CD14-positive monocyte (primary cell): ENCODE data around the gene RBM42. TPM values are rescaled to one million over a fixed set of nuclear protein-coding genes. Genes with fewer than 3 reads are reported as not detected.

Source experiments
- DNase-seq, 3 donors: peaks; one replicate each; pipeline ENCODE4 v3.0.0-alpha.2; 2011 to 2022
- H2AFZ ChIP-seq: 2 replicates; pipeline ENCODE4 v1.6.0; 2012; ENCODE audit warnings: mild to moderate bottlenecking, low read depth, low read length, inconsistent platforms; ENCODE audit not compliant: insufficient read depth, poor library complexity, severe bottlenecking
- H3K27ac ChIP-seq, 2 donors: 1 replicate in 1 of 2; 2 replicates in 1 of 2; pipeline ENCODE4 v1.5.1; 2012 to 2013; ENCODE audit warnings: low read length in 2 of 2, control low read depth in 1 of 2, inconsistent platforms in 1 of 2, low read depth in 1 of 2, mild to moderate bottlenecking in 1 of 2
- H3K27me3 ChIP-seq, 2 donors: one replicate each; pipeline versions ENCODE4 v1.6.0 to v1.6.1; 2011 to 2013; ENCODE audit warnings: low read length in 2 of 2; ENCODE audit not compliant: control insufficient read depth in 2 of 2, insufficient read depth in 2 of 2
- H3K36me3 ChIP-seq, 2 donors: replicated peaks in 1 of 2; 1 replicate in 1 of 2; 2 replicates in 1 of 2; pipeline versions ENCODE4 v1.5.1 to v1.6.1; 2012 to 2013; ENCODE audit warnings: low read length in 2 of 2, control low read depth in 1 of 2, inconsistent platforms in 1 of 2, mild to moderate bottlenecking in 1 of 2; ENCODE audit not compliant: insufficient read depth in 2 of 2, control insufficient read depth in 1 of 2
- H3K4me1 ChIP-seq, 2 donors: 1 replicate in 1 of 2; 2 replicates in 1 of 2; pipeline versions ENCODE4 v1.5.1 to v1.6.1; 2012 to 2013; ENCODE audit warnings: low read length in 2 of 2, control low read depth in 1 of 2, inconsistent platforms in 1 of 2, mild to moderate bottlenecking in 1 of 2, moderate library complexity in 1 of 2; ENCODE audit not compliant: insufficient read depth in 2 of 2, control insufficient read depth in 1 of 2
- H3K4me2 ChIP-seq: replicated peaks from 2 replicates; pipeline ENCODE3; 2012; ENCODE audit warnings: low read length, moderate library complexity, mild to moderate bottlenecking; ENCODE audit not compliant: poor library complexity, severe bottlenecking; ENCODE audit errors: extremely low read depth
- H3K4me3 ChIP-seq, 3 experiments: fragments of 200-600 bp in 1 of 3; sonication (generic) in 1 of 3; replicated peaks in 1 of 3; 1 replicate in 2 of 3; 2 replicates in 1 of 3; pipeline ENCODE4 v1.5.1; 2011 to 2013; ENCODE audit warnings: low read length in 3 of 3, mild to moderate bottlenecking in 3 of 3, control low read depth in 2 of 3, low read depth in 2 of 3, inconsistent platforms in 1 of 3, moderate library complexity in 1 of 3
- H3K79me2 ChIP-seq: 2 replicates; pipeline ENCODE4 v1.6.0; 2012; ENCODE audit warnings: mild to moderate bottlenecking, control low read depth, inconsistent platforms, low read length, moderate library complexity; ENCODE audit not compliant: insufficient read depth
- H3K9ac ChIP-seq: 2 replicates; pipeline ENCODE4 v1.6.0; 2017; ENCODE audit warnings: low read length, mild to moderate bottlenecking; ENCODE audit not compliant: insufficient read depth, poor library complexity, severe bottlenecking
- H3K9me3 ChIP-seq, 2 donors: replicated peaks in 1 of 2; 1 replicate in 1 of 2; 2 replicates in 1 of 2; pipeline versions ENCODE4 v1.5.1 to v1.6.1; 2012 to 2013; ENCODE audit warnings: low read length in 2 of 2, control low read depth in 1 of 2; ENCODE audit not compliant: control insufficient read depth in 1 of 2, insufficient read depth in 1 of 2
- H4K20me1 ChIP-seq: 2 replicates; pipeline ENCODE4 v1.6.0; 2012; ENCODE audit warnings: mild to moderate bottlenecking, low read length, control low read depth, moderate library complexity; ENCODE audit not compliant: insufficient read depth
- H3K27ac Mint-ChIP-seq, 7 donors: one replicate each; pipeline ENCODE4 v1.8.0; 2020; ENCODE audit warnings: mild to moderate bottlenecking in 7 of 7, mixed read lengths in 7 of 7, moderate library complexity in 6 of 7, inconsistent platforms in 2 of 7
- H3K27me3 Mint-ChIP-seq, 3 donors: one replicate each; pipeline ENCODE4 v1.8.0; 2021 to 2022; ENCODE audit warnings: low read depth in 3 of 3, mild to moderate bottlenecking in 3 of 3, mixed read lengths in 3 of 3, moderate library complexity in 3 of 3, inconsistent platforms in 1 of 3
- H3K36me3 Mint-ChIP-seq, 2 donors: one replicate each; pipeline ENCODE4 v1.8.0; 2020; ENCODE audit warnings: mixed read lengths in 2 of 2, inconsistent platforms in 1 of 2, mild to moderate bottlenecking in 1 of 2
- H3K4me1 Mint-ChIP-seq: one replicate; pipeline ENCODE4 v1.8.0; 2020; ENCODE audit warnings: mild to moderate bottlenecking, mixed read lengths
- H3K4me3 Mint-ChIP-seq, 2 donors: one replicate each; pipeline ENCODE4 v1.8.0; 2020; ENCODE audit warnings: mild to moderate bottlenecking in 2 of 2, mixed read lengths in 2 of 2, moderate library complexity in 1 of 2
- H3K9me3 Mint-ChIP-seq, 7 donors: one replicate each; pipeline ENCODE4 v1.8.0; 2020 to 2022; ENCODE audit warnings: mixed read lengths in 7 of 7, mild to moderate bottlenecking in 6 of 7, moderate library complexity in 6 of 7, inconsistent platforms in 2 of 7
- CTCF ChIP-seq: fragments of 200-600 bp; IDR thresholded peaks from one replicate; pipeline ENCODE4 v1.8.0; 2022; ENCODE audit warnings: antibody characterized with exemption, mild to moderate bottlenecking
- WGBS: methylation state at CpG from one replicate; pipeline ENCODE4 v1.1.5; 2013; ENCODE audit warnings: missing lambda C conversion rate; ENCODE audit not compliant: insufficient coverage; 5-methylcytosine and 5-hydroxymethylcytosine counted together
- intact Hi-C, 2 donors: fragments of 100-400 bp; cut with micrococcal nuclease; formaldehyde crosslinking; loops; one replicate each; pipeline versions ENCODE4 v1.15.0 to v1.15.1; 2023
- polyA plus RNA-seq, 3 donors: library from polyadenylated mRNA; depleted of rRNA in 1 of 3; unstranded in 2 of 3; stranded (reverse) in 1 of 3; fragments of 300-500 nt in 2 of 3; fragments of >200 nt in 1 of 3; fragmentation: Illumina TruSeq in 2 of 3; gene quantifications; 1 replicate in 2 of 3; 2 replicates in 1 of 3; pipeline ENCODE4 v1.2.3, GENCODE V29; 2012 to 2021

The RBM42 gene
- polyA plus RNA-seq, 3 donors, result 29.5 to 53.3 (median 50.3) TPM

GRCh38 chr19:35595928-35596327 is 32.9 kb upstream of the RBM42 start:
- H3K27ac Mint-ChIP-seq, result no peak overlapping the region
- no peaks in the 10 kb centered on the region for H3K27me3 ChIP-seq
- no peak overlapping the region for H3K4me3 Mint-ChIP-seq
- no peak for TF ChIP-seq CTCF
- no peaks in the 10 kb centered on the region for H3K4me1 Mint-ChIP-seq
- H3K4me1 ChIP-seq, result no peaks in the 10 kb centered on the region
- no peaks in the 10 kb centered on the region for H4K20me1 ChIP-seq
- no peak overlapping the region for H2AFZ ChIP-seq
- no peaks in the 10 kb centered on the region for H3K79me2 ChIP-seq
- H3K9ac ChIP-seq, result no peak overlapping the region
- H3K4me3 ChIP-seq, result no peak overlapping the region
- H3K9me3 Mint-ChIP-seq, result peaks cover 0 to 3% (median 0%) of the 10 kb centered on the region in 7 donors
- H3K36me3 ChIP-seq, result no peaks in the 10 kb centered on the region
- peaks cover 6 to 19% (median 14%) of the 10 kb centered on the region in 3 donors for H3K27me3 Mint-ChIP-seq
- H3K27ac ChIP-seq, result no peak overlapping the region
- no peak overlapping the region for H3K4me2 ChIP-seq
- no peaks in the 10 kb centered on the region for H3K9me3 ChIP-seq
- H3K36me3 Mint-ChIP-seq, result no peaks in the 10 kb centered on the region
- intact Hi-C loops, result no loop called here
- no peak for DNase-seq
- WGBS, result no CpG with 5 or more reads among the region's 1 CpG

DNA sequence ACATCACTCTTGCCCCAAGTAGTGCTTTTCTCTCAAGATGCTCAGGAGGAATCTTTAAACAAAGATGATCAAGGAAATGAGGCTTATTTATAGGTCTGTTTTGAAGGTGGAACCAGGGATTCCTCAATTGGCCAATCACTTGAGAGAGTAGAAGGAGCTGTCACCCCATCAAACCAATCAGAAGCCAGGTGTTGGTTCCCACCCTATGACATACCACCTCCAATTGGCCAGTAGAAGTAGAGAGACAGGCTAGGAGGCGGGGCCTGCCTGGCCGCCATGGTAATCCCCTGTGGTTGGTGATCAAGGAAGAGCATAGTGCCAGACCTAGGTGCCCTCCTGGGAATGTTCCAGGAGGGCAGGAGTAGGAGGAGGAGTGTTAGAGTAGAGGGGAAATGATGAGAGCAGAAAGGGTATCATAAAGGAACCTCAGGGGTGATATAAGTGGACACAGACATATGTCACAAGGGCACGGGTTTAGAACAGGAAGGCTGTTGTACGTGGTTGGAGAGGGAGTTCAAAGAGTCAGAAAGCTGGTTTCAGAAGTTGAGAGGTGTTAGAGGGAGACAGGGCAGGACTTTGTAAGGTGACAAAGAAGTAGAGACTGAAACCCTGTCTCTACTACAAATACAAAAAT is 32.4 kb upstream of the RBM42 start:
- peaks cover 0 to 3% (median 0%) of the 10 kb centered on the region in 7 donors for H3K9me3 Mint-ChIP-seq
- peak in 1 of 3 donors; percentile 34 for DNase-seq
- H3K36me3 ChIP-seq, result no peaks in the 10 kb centered on the region
- H2AFZ ChIP-seq, result no peak overlapping the region
- H3K4me1 Mint-ChIP-seq, result no peaks in the 10 kb centered on the region
- 0% methylated on average over 1 of the region's 4 CpGs for WGBS
- H3K9ac ChIP-seq, result no peak overlapping the region
- H3K4me3 ChIP-seq, result no peak overlapping the region
- no peak for TF ChIP-seq CTCF
- no peaks in the 10 kb centered on the region for H3K27me3 ChIP-seq
- H3K79me2 ChIP-seq, result no peaks in the 10 kb centered on the region
- H3K9me3 ChIP-seq, result no peaks in the 10 kb centered on the region
- H3K4me3 Mint-ChIP-seq, result no peak overlapping the region
- H3K27me3 Mint-ChIP-seq, result peaks cover 5 to 19% (median 11%) of the 10 kb centered on the region in 3 donors
- intact Hi-C loops, result no loop called here
- no peaks in the 10 kb centered on the region for H4K20me1 ChIP-seq
- H3K27ac Mint-ChIP-seq, result no peak overlapping the region
- H3K4me1 ChIP-seq, result no peaks in the 10 kb centered on the region
- H3K27ac ChIP-seq, result no peak overlapping the region
- H3K4me2 ChIP-seq, result no peak overlapping the region
- H3K36me3 Mint-ChIP-seq, result no peaks in the 10 kb centered on the region
